Heart left ventricle (tissue), 13 donors: ENCODE results near the gene VAT1L.

ENCODE experiments used
- POLR2A ChIP-seq, 2 donors: fragments of 450-650 bp; IDR thresholded peaks; one replicate each; pipeline ENCODE4 v1.6.1; 2017; ENCODE audit warnings: antibody characterized with exemption in 2 of 2, mild to moderate bottlenecking in 2 of 2, moderate library complexity in 2 of 2
- TF ChIP-seq, protein P1 (sequence below), 12 donors: fragments of 200-600 bp; sonication (generic) in 4 of 12; IDR thresholded peaks; one replicate each; pipeline versions ENCODE4 v1.5.0 to v1.8.0; 2018 to 2022; ENCODE audit warnings: antibody characterized with exemption in 12 of 12, mild to moderate bottlenecking in 5 of 12
- donor health status: ischemic (EF 13 %, LVEDD 7.1; RV severe dilation, severe dysfunction).
- donor health status: DM: no; HTN: yes; CAD: no.
- donor health status: DM: no; HTN: no; CAD: no.
- donor health status: ischemic (EF 25% LVEDD 6.9; RV normal size, moderate dysfunction).
- donor health status: ischemic (EF 25% LVEDD 5.7; RV mildly dilated, moderate dysfunction).
- donor health status: ischemic (EF 35%, LVEDD 5.7; RV mildly dilated, moderate dysfunction).
- donor health status: nonischemic (EF 11% LVEDD 7.7; RV severe dilation, severe dysfunction).
- donor health status: DM: yes; HTN: yes; CAD: no.
- donor health status: PGD.
- donor health status: ischemic (EF 29% LVEDD 5.4; RV normal size, mild dysfunction).
- donor health status: nonischemic (EF 23%, LVEDD 6.1; RV moderate dilation, normal function).

DNA sequence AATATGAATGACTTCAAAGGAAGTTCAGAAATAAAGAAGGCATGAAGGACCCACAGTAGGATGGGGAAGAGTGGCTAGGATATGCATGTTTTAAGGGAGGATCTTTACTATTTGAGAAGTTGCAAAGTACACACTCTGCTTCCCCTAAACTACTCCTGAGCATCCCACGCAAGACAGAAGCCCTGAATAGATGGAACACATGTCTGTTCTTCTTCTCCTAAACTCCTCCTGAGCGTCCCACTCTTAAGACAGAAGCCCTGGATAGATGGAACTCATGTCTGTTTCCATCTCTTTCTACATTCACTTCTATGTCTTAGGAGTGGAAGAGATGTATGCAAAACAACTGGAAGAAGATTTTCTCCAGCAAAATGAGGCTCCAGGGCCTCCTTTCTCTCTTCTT lies 88.4 kb downstream of the VAT1L start:
- TF ChIP-seq POLR2A (IDR thresholded peaks at IDR 0.05): no peak
- TF ChIP-seq, protein P1, sequence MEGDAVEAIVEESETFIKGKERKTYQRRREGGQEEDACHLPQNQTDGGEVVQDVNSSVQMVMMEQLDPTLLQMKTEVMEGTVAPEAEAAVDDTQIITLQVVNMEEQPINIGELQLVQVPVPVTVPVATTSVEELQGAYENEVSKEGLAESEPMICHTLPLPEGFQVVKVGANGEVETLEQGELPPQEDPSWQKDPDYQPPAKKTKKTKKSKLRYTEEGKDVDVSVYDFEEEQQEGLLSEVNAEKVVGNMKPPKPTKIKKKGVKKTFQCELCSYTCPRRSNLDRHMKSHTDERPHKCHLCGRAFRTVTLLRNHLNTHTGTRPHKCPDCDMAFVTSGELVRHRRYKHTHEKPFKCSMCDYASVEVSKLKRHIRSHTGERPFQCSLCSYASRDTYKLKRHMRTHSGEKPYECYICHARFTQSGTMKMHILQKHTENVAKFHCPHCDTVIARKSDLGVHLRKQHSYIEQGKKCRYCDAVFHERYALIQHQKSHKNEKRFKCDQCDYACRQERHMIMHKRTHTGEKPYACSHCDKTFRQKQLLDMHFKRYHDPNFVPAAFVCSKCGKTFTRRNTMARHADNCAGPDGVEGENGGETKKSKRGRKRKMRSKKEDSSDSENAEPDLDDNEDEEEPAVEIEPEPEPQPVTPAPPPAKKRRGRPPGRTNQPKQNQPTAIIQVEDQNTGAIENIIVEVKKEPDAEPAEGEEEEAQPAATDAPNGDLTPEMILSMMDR (IDR thresholded peaks at IDR 0.05): no peak
